ENCODE data around the gene MUC5B. TPM values are rescaled to one million over a fixed set of nuclear protein-coding genes. Genes with fewer than 3 reads are reported as not detected.

The MUC5B gene
- total RNA-seq, 1 donor = not detected

GRCh38 chr11:1302461-1303125 is 79.7 kb downstream of the MUC5B start:
- no peak for DNase-seq (ENCODE audit: low read depth)
- no peak overlapping the region for H3K4me3 ChIP-seq (ENCODE audit: low read depth, low read length)
- no peak for TF ChIP-seq CTCF (IDR thresholded peaks at IDR 0.05; ENCODE audit: insufficient read depth, low read length)

- H3K4me3 ChIP-seq (ENCODE audit: low read depth, low read length) = no peak overlapping the region
- no peak for TF ChIP-seq CTCF (IDR thresholded peaks at IDR 0.05; ENCODE audit: insufficient read depth, low read length)
- DNase-seq (ENCODE audit: low read depth) = no peak
These were observed 80.4 kb downstream of the MUC5B start for GRCh38 chr11:1303126-1303821.

GRCh38 chr11:1303973-1304372 is 81.1 kb downstream of the MUC5B start:
- DNase-seq (ENCODE audit: low read depth) = peak; percentile 37

GRCh38 chr11:1304380-1304779 is 81.5 kb downstream of the MUC5B start:
- H3K4me3 ChIP-seq (ENCODE audit: low read depth, low read length) = no peak overlapping the region
- no peak for DNase-seq (ENCODE audit: low read depth)
- no peak for TF ChIP-seq CTCF (IDR thresholded peaks at IDR 0.05; ENCODE audit: insufficient read depth, low read length)

More at GRCh38 chr11:1303973-1304372, 81.1 kb downstream of the MUC5B start:
- H3K4me3 ChIP-seq (ENCODE audit: low read depth, low read length) = no peak overlapping the region
- no peak for TF ChIP-seq CTCF (IDR thresholded peaks at IDR 0.05; ENCODE audit: insufficient read depth, low read length)

- DNase-seq (ENCODE audit: low read depth) = no peak
- H3K4me3 ChIP-seq (ENCODE audit: low read depth, low read length) = no peak overlapping the region
- no peak for TF ChIP-seq CTCF (IDR thresholded peaks at IDR 0.05; ENCODE audit: insufficient read depth, low read length)
These were observed 82.2 kb downstream of the MUC5B start for GRCh38 chr11:1305063-1305495.

- no peak overlapping the region for H3K4me3 ChIP-seq (ENCODE audit: low read depth, low read length)
- TF ChIP-seq CTCF (IDR thresholded peaks at IDR 0.05; ENCODE audit: insufficient read depth, low read length) = no peak
- DNase-seq (ENCODE audit: low read depth) = no peak
These were observed 82.7 kb downstream of the MUC5B start for GRCh38 chr11:1305501-1306056.

Data from fibroblast of the aortic adventitia (primary cell).